ENCODE measurements around the gene DUOX2. TPM values are rescaled to one million over a fixed set of nuclear protein-coding genes. Genes with fewer than 3 reads are reported as not detected.
A peak's percentile ranks its signal among the peaks of the same experiment; 100 is the strongest.

Gene DUOX2
- total RNA-seq, 1 donor = not detected

- Histone ChIP-seq H3K4me3 (ENCODE audit: insufficient read depth, low read length) (no peak overlapping the region), H3K79me2 (ENCODE audit: insufficient read depth, low read length) (peaks cover 2% of the 10 kb centered on the region), H4K20me1 (ENCODE audit: insufficient read depth, low read length) (no peaks in the 10 kb centered on the region), H3K9me3 (ENCODE audit: low read depth, low read length) (no peaks in the 10 kb centered on the region), H3K36me3 (ENCODE audit: insufficient read depth, low read length) (no peaks in the 10 kb centered on the region), H3K27me3 (ENCODE audit: insufficient read depth, low read length) (no peaks in the 10 kb centered on the region), H3K27ac (ENCODE audit: low read depth, low read length) (peak overlapping the region; percentile 94), H3K4me2 (ENCODE audit: insufficient read depth, low read length) (peak overlapping the region; percentile 36), H2AFZ (ENCODE audit: low read length) (peak overlapping the region; percentile 35), H3K4me1 (ENCODE audit: insufficient read depth, low read length) (peaks cover 27% of the 10 kb centered on the region)
- no peak for TF ChIP-seq CTCF (IDR thresholded peaks at IDR 0.05; ENCODE audit: extremely low read depth, low read depth, low read length)
- DNase-seq (ENCODE audit: insufficient read length, low spot score, missing footprints) = peak; percentile 97
Measured at GRCh38 chr15:45157974-45158373, 44.0 kb upstream of the DUOX2 start.

GRCh38 chr15:45156744-45157455 lies 42.9 kb upstream of the DUOX2 start:
- Histone ChIP-seq H3K4me3 (ENCODE audit: insufficient read depth, low read length) (peak overlapping the region; percentile 6), H3K4me2 (ENCODE audit: insufficient read depth, low read length) (peak overlapping the region; percentile 58)
- no peak for TF ChIP-seq CTCF (IDR thresholded peaks at IDR 0.05; ENCODE audit: extremely low read depth, low read depth, low read length)

DNA sequence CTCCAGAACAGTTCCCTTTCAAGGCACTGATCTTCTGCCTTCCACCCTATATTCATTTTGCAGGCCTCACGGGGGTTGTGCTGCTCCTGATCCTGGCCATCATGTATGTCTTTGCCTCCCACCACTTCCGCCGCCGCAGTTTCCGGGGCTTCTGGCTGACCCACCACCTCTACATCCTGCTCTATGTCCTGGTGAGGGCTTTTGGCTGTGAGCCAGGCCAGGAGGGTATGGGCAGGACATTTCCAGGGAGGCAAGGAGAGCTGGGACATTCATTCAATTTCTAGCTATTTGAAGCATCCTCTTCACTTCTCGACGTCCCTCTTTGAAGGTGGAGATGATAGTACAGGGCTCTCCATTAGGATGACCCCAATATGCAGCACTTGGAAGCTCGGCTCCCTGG lies 41.8 kb upstream of the DUOX2 start:
- Histone ChIP-seq H2AFZ (ENCODE audit: low read length) (no peak overlapping the region), H3K27me3 (ENCODE audit: insufficient read depth, low read length) (no peaks in the 10 kb centered on the region), H3K4me1 (ENCODE audit: insufficient read depth, low read length) (peaks cover 20% of the 10 kb centered on the region), H3K27ac (ENCODE audit: low read depth, low read length) (no peak overlapping the region), H3K4me2 (ENCODE audit: insufficient read depth, low read length) (no peak overlapping the region), H3K9me3 (ENCODE audit: low read depth, low read length) (no peaks in the 10 kb centered on the region), H4K20me1 (ENCODE audit: insufficient read depth, low read length) (no peaks in the 10 kb centered on the region), H3K4me3 (ENCODE audit: insufficient read depth, low read length) (no peak overlapping the region), H3K36me3 (ENCODE audit: insufficient read depth, low read length) (no peaks in the 10 kb centered on the region), H3K79me2 (ENCODE audit: insufficient read depth, low read length) (no peaks in the 10 kb centered on the region)
- no peak for DNase-seq (ENCODE audit: insufficient read length, low spot score, missing footprints)
- no peak for TF ChIP-seq CTCF (IDR thresholded peaks at IDR 0.05; ENCODE audit: extremely low read depth, low read depth, low read length)

More at GRCh38 chr15:45156744-45157455, 42.9 kb upstream of the DUOX2 start:
- DNase-seq (ENCODE audit: insufficient read length, low spot score, missing footprints) = peak; percentile 97
- H4K20me1 ChIP-seq (ENCODE audit: insufficient read depth, low read length) = no peaks in the 10 kb centered on the region
- H3K27me3 ChIP-seq (ENCODE audit: insufficient read depth, low read length) = no peaks in the 10 kb centered on the region
- no peaks in the 10 kb centered on the region for H3K36me3 ChIP-seq (ENCODE audit: insufficient read depth, low read length)
- peak overlapping the region; percentile 94 for H3K27ac ChIP-seq (ENCODE audit: low read depth, low read length)
- no peaks in the 10 kb centered on the region for H3K79me2 ChIP-seq (ENCODE audit: insufficient read depth, low read length)
- H3K9me3 ChIP-seq (ENCODE audit: low read depth, low read length) = no peaks in the 10 kb centered on the region
- H2AFZ ChIP-seq (ENCODE audit: low read length) = peak overlapping the region; percentile 27
- peaks cover 20% of the 10 kb centered on the region for H3K4me1 ChIP-seq (ENCODE audit: insufficient read depth, low read length)

- Histone ChIP-seq H2AFZ (ENCODE audit: low read length) (no peak overlapping the region), H3K4me1 (ENCODE audit: insufficient read depth, low read length) (peaks cover 25% of the 10 kb centered on the region), H3K36me3 (ENCODE audit: insufficient read depth, low read length) (no peaks in the 10 kb centered on the region), H3K4me2 (ENCODE audit: insufficient read depth, low read length) (no peak overlapping the region), H3K27me3 (ENCODE audit: insufficient read depth, low read length) (no peaks in the 10 kb centered on the region), H3K9me3 (ENCODE audit: low read depth, low read length) (no peaks in the 10 kb centered on the region), H4K20me1 (ENCODE audit: insufficient read depth, low read length) (no peaks in the 10 kb centered on the region), H3K4me3 (ENCODE audit: insufficient read depth, low read length) (no peak overlapping the region), H3K27ac (ENCODE audit: low read depth, low read length) (no peak overlapping the region), H3K79me2 (ENCODE audit: insufficient read depth, low read length) (no peaks in the 10 kb centered on the region)
- peak; percentile 74 for DNase-seq (ENCODE audit: insufficient read length, low spot score, missing footprints)
- TF ChIP-seq CTCF (IDR thresholded peaks at IDR 0.05; ENCODE audit: extremely low read depth, low read depth, low read length) = no peak
Measured at GRCh38 chr15:45151998-45152828, 38.2 kb upstream of the DUOX2 start.
